NCI-H2029 treated with DMSO at 0.1 percent for 48 hours (cell line): Measurements from ENCODE around the gene COL5A1.

Experiments
- DNase-seq: peaks from one replicate; lab custom pipeline; 2025; lab: John Stamatoyannopoulos, UW

The COL5A1 gene

DNA sequence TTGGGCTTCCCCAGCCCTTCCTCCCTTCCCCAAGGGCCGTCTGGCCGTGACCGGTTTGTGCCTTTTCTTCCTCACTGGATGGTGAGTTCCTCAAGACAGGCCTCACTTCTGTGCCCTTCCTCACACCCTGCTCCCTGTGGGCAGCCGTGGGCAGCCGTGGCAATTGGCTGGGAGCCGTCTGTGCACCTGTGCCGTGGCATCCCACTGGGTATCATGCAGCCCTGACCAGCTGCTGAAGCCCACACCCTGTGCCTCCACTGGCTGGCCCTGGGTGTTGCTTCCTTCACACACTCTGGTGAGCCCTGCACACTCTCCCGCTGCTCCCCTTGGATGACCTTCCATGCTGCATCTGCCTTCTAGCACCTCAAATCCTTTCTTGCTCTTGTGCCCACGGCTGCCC is 100.2 kb downstream of the COL5A1 start:
- no peak for DNase-seq

DNA sequence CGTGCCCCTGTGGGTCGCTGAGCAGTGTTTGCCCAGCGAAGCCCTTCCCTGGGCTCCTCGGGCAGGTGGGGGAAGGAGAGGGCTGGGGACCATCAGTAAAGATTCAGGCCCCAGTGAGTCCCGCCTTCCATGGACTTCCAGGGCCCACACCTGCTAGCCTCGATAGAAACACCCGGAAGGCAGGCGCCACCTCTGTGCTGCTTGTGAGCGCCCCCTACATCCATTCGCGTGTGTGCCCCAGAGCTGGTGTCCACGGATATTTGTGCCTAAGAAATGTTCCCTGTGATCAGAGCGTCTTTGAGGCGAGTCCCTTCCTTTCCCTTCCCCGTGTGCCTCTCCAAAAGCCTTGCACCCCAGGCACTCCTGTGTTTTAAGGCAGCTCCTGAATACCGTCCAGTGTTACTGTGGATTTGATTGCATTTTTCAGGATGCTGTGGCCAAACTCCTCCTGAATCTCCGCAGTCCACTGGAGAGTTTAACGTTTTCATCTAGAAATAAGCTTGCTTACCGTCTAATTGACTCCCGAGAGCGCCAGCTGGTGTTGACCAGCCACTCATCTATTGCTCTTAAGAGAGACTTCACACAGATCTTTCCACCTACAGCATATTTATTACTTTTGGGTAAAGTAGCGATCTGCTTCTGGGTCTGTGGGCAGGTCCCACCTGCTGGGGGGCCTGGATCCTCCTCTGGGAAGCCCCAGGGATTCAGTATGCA is 101.4 kb downstream of the COL5A1 start:
- no peak for DNase-seq

DNA sequence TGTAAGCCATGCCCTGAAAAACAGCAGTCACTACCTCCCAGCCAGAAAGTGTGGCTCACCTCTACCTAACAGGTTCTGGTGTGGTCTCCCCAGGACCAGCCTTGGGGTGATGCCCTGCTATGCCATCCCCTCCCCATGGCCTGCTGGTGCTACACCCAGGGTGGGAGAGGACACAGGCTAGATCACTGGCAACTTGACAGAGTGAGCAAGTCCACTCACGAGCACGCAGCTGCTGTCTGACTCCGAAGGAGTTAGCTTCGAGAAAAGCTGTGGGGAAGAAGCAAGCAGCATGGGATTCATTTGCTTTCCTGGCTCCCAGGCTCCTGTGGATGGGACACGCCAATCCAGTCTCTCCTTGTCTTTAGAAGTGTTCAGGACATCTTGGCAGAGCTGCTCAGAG is 102.2 kb downstream of the COL5A1 start:
- DNase-seq = no peak

DNA sequence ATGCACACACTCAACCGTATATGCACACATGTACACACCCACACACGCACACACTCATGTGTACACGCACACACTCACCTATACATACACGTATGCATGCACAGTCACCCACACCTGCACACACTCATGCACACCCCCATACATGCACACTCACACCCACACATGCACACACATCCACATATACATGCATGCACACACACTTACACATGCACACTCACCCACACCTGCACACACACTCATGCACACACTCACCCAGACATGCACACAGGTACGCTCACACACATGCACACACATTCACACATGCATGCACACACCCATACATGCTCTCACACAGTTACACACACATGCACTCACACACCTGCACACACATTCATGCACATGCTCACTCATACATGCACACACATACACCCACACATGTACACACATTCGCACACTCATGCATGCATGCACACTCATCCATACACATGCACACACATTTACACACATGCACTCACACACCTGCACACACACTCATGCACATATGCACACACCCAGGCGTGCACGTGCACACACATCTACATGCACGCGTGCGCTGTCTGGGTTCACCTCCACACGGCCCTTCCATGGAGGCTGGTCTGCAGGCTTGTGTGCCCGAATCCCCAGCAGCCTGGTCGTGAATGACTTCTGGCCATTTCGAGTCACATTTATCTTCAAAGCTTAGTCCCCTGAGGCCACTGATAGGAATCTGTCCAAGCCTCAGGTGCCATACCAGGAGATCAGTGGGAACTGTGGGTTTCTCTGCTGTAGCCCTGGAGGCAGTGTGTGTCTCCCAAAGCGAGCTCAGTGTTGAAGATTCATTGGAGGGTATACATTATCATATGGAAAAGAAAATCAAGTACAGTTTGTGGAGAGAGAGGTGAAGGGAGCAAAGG is 103.0 kb downstream of the COL5A1 start:
- DNase-seq = no peak

DNA sequence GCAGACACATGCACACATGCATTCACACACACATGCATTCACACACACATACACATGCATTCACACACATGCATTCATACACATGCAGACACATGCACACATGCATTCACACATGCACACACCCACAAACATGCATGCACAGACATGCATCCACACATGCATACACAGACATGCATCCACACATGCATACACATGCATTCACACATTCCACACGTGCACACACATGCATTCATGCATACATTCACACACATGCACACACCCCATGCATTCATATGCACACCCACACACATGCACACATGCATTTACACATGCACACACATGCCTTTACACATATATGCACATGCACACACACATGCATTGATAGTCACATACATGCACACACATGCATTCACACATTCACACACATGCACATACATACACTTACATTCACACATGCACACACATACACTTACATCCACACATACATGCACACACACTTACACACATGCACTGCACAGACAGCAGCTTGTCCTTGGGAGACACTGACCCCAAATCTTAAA is 106.4 kb downstream of the COL5A1 start:
- no peak for DNase-seq

DNA sequence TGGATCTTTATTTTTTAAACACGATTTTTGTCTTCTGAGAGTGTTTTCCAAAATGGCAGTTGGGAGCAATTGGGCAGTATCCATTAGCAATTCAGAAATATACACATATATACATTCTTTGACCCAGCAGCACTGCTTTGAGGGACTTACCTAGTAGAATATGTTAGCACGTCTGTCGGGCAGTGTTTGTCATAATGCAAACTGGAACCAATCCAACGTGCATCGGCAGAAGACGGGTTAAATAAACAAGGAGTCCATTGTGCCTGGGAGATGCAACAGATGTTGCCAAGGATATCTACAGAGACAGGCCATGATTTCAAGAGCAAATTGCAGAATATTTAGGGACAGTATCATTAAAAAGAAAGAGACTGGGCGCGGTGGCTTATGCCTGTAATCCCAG is 107.0 kb downstream of the COL5A1 start:
- DNase-seq = no peak

DNA sequence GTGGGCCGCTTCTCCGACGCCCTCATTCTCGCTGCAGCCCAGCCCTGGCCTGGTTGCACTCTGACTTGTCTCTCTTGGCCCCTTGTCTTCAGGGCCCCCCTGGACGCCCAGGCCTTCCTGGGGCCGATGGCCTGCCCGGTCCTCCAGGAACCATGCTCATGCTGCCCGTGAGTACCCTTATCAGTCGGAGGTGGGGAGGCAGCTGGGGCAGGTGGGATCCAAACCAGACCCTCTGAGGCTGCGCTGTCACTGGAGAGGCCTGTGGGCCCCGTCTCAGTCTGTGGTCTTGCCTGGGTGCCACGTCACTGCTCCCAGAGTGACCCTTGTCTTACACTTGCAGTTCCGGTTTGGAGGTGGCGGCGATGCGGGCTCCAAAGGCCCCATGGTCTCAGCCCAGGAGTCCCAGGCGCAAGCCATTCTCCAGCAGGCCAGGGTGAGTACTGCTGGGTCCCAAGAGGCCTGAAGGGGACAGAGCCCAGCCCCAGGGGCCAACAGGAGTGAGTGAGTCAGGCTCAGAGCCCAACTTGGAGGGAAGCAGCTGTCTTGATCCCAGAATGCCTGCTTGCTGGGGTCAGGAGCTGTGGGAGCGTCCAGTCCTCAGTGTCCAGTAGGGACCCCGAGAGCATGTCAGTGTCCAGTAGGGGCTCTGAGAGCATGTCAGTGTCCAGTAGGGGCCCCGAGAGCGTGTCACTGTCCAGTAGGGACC is 109.0 kb downstream of the COL5A1 start:
- DNase-seq = no peak

DNA sequence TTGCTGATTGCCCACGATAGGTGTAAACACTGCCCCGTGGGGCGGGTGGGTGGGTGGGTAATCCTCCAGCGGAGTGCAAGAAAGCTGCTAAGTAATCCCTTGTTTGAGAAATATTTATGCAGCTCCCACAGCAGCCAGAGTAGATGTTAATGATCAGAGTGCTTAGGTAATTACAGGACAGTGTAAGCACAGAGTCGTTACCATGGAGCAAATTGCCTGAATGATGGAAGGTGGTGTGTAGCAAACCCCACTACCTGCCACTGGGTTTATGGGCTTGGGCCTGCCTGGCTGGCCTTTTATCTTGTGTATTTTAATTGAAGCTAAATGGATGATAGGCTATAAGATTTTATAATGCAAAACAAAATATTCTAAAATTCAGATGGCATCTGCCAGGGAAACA is 110.0 kb downstream of the COL5A1 start:
- DNase-seq = no peak

DNA sequence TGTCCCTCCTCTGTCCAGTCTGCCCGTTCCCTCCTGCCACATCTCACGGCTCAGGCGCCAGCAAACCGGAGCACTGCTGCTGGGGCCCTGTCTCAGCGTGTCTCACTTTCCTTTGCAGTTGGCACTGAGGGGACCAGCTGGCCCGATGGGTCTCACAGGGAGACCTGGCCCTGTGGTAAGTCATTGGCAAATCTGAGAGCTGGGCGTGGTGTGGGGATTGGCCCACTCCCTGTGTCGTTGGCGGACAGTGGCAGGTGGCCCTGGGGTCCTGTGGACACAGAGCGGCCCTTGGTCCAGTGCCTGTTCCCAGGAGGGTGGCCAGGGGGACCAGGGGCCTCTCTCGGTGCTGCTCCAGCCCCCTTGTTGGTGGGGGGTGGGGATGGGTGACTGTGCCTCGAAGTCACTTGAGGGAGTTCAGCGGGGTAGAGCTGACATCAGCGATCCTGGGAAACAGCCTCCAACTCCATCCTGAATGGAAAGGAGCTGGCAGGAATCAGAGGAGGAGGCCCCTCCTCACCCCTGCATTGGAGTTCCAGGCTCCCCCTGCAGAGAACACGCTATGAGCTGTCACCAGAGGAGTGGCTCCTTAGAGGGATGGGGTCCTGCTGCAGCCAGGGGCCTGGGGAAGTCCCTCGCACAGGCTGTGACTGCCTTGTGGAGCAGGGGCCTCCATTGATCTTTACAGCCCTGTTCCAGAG is 111.0 kb downstream of the COL5A1 start:
- DNase-seq = no peak

DNA sequence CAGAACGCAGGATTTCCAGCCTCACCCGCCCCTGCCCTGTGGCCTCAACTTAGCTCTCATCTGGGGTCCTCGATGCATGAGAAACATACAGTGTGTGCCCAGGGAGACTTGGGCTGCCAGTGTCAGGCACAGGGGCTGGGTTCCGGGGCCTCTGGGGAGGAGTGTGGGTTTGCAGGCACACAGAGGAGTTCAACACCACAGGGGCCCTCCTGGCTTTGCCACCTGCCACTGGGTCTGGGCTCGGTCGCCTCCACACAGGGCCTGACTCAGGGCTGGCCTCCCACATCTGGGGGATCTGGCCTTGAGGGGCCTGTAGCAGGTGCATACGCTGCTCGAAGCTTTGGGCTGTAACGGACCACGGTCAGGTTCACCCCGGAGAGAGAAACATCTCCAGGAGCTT is 111.6 kb downstream of the COL5A1 start:
- DNase-seq = no peak

DNA sequence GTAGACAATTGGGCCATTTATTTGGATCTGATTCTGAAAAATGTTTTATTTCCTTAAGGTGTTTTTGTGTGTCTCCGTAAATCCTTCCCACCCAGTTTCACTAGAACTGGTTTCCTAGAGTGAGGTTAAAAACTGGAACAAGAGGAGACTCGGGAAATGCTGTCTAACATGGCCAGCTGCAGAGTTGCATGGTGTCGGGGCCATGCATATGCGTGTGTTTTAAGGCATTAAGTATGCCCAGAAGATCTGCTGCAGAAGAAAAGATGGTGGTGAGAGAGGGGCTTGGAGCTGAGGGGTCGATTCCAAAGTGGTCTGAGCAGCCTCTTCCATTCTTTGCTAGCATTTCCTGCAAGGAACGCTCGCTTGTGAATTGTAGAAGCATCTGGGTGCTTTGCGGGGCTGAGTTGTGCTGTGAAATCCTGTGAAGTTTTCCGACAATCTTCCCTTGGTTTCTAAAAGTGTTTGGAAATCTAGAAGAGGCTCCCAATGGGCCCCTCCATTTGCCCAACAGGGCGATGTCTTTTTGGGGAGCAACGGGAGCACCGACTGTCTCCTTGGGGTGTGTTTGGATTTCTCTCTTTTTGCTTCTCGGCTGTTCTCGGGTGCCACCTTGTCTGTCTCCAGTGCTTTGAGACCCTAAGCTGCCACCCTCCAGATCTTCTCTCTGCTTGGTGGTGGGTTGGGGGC is 113.8 kb downstream of the COL5A1 start:
- DNase-seq = no peak

DNA sequence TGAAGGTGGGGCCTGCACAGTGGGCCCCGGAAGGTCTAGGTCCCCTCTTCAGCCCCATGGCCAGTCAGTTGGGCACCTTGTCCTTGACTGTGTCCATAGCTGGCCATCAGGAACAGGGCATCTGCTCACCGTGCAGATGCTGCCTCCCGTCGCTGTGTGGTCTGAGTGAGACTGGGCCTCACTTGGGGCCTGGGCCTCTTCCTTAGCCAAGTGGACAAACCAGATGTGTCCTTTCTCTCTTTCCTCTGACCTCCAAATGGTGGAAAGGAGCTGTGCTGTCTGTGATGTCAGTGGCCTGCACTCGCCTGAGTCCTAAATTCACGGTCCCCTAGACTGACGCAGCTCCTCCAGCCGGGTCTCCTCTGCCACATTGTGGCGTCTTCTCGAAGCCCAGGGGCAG is 114.5 kb downstream of the COL5A1 start:
- DNase-seq = no peak

DNA sequence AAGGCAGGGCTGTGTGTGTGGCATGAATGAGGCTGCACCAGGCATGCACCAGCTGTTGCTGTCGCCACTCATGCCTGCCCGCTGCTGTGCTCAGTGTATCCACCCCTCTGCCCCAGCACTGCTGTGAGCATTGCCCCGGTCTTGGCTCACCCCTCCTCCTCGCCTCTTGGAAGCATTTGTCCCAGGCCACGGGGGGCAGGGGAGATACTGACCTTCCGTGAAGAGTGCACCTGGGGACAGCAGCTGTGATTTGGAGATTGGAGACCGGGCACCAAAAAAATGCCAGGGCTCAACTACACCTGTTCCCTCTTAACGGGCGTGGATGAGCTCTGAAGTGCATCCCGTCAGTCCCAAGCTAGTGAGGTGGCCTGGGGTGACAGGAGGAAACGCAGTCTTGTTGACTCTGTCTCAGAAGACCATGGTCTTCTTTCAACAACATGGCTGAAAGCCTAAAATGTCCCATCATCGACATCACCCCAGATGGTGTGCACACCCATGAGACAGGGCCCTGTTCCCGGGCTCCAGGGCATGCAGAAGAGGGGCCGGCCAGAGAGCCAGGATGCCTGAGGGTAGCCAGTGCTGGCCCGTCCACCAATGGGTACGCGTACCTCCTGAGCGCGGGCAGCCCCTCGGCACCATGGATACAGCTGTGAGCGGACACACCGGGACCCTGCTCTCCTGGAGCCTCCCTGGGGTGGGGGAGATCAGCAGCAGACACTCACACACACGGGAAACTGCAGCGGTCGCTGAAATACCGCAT is 115.8 kb downstream of the COL5A1 start:
- DNase-seq = no peak

DNA sequence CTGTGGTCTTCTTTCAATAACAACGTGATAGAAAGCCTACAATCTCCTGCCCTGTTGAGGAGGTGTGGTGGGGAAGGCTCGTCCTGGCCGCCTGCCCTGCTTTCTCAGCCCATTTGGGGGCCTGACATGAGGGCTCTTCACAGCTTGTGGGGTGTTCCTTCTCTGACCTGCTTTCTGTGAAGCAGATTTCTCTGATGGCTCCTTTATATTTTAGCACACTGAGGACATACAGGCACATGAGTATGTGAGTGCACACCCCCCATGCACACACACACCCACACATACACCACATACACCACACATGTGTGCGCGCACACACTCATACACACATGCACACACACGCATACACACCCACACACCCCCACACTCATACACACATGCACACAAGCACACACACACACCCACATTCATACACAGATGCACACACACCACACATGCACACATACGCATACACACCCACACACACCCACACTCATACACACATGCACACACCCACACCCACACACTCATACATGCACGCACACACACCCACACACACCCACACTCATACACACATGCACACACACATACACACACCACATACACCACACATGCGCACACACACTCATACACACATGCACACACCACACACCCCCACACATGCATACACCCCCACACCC is 117.5 kb downstream of the COL5A1 start:
- DNase-seq = no peak

DNA sequence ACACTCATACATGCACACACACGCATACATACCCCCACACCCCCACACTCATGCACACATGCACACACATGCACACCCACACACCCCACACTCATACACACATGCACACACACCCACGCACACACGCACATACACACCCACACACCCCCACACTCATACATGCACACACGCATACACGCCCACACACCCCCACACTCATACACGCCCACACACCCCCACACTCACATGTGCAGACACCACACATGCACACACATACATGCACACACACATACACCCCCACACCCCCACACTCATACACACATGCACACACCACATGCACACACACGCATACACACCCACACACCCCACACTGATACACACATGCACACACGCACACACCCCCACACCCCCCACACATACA is 118.3 kb downstream of the COL5A1 start:
- no peak for DNase-seq

DNA sequence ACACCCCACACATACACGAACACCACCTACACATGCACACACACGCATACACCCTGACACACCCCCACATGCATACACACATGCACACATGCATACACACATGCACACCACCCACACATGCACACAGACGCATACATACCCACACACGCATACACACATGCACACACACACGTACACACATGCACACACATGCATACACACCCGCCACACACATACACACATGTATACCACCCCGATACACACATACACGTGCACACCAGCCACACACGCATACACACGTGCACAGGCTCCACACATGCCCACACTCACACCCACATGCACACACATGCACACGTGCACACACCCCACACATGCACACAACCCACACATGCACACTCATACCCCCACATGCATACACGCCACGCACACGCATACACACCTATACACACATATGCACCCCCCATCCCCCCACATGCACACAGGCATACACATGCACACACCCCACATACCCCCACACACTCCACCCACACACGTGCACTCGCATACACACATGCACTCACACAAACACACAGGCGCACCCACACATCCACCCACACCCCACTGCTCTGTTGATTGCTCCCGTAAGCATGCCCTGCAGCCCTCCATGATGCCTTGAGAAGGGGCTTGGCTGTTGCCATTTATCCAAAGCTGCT is 119.3 kb downstream of the COL5A1 start:
- DNase-seq = no peak

DNA sequence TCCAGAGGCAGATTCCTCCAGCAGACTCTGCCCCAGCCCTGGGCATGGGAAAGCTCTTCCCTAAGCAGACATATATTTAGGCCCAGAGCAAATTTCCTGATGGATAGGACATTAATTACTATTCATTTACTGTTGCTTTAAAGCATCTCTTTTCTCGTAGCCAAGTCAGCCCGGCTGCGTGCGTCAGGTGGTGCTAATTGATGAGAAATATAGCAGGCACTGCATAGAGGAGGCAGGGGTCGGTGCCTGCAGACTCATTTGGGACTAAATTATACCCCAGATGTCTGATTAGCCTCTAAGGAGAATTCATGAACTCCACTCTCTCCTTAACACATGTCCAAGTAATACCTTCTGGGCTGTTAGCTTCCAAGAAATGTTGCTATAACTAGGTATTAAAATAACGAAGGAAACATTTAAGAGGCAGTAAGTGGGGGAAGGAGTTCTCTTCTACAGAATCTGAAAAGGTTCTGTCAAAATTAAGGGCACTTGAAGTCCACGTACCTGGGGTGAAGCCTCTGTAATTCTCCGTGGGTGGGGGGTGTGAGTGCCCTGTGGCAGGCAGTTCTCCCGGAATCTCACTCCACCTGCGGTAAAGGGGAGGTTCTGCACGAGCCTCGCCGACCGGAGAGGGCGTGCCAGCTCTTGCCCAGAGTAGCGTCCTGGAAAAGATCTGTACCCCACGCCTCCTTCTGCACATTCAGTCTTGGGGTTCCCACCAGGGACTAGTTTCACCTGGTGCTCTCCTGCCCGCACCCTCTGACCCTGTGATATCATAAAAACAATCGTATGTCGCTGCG is 123.1 kb downstream of the COL5A1 start:
- DNase-seq = no peak

DNA sequence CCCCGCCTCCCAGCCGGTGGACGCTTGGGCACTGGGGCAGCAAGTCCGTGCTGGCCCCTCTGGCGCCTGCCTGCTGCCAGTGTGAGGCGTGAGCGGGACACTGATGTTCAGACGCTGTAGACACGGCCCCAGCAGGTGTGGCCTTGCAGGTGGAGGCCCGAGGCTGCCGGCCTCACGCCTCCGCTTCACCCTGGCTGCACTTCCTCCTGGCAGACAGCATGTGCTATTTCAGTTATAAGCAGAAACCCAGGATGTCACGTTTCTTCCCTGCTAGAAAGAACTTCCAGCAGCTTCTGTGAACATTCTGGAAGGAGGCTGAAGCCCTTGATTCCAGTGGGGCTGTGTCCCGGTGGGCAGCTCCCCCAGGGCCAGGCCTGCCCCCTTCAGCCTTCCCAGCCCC is 124.2 kb downstream of the COL5A1 start:
- no peak for DNase-seq

DNA sequence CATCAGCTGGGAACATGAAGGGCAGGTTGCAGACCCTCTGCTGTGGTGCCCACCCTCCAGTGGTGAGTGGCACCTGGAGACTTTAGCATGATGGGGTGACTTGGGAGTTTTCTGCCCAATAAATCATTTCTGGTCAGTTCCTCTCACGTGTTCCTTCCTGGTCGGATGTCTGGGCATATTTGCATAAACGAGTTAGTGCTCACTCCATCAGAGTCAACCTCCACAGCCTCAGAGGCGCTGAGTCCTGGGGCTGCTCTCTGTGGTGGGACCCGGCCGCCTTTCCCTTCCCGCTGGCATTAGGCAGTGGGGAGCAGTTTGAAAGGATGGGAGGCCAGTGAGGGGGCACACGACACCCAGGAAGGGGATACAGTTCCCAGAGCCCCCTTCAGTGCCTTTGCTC is 125.0 kb downstream of the COL5A1 start:
- no peak for DNase-seq
